ENCODE data around the gene KAT5. TPM values are rescaled to one million over a fixed set of nuclear protein-coding genes. Genes with fewer than 3 reads are reported as not detected.
"Not testable (repeated sequence)": the region's sequence is repeated elsewhere in the genome, so short reads cannot be mapped to it uniquely, and the experiment has no call there.

KAT5 gene
- total and polyA plus RNA-seq, 12 donors: 40.9 to 62.8 (median 45.9) TPM

- intact Hi-C loops (cut with DNase I): loop anchor here in 1 of 10 donors (10.0 kb wide), 1 partner anchor 50 kb away; no protein-coding TSS in a partner anchor
- no peaks in the 10 kb centered on the region for H3K27me3 ChIP-seq
- 72 to 83% methylated on average over 5 of the region's 5 CpGs for WGBS, 2 donors
- TF ChIP-seq, protein P1, sequence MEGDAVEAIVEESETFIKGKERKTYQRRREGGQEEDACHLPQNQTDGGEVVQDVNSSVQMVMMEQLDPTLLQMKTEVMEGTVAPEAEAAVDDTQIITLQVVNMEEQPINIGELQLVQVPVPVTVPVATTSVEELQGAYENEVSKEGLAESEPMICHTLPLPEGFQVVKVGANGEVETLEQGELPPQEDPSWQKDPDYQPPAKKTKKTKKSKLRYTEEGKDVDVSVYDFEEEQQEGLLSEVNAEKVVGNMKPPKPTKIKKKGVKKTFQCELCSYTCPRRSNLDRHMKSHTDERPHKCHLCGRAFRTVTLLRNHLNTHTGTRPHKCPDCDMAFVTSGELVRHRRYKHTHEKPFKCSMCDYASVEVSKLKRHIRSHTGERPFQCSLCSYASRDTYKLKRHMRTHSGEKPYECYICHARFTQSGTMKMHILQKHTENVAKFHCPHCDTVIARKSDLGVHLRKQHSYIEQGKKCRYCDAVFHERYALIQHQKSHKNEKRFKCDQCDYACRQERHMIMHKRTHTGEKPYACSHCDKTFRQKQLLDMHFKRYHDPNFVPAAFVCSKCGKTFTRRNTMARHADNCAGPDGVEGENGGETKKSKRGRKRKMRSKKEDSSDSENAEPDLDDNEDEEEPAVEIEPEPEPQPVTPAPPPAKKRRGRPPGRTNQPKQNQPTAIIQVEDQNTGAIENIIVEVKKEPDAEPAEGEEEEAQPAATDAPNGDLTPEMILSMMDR (IDR thresholded peaks at IDR 0.05): no peak
- H3K27ac ChIP-seq: no peak overlapping the region
- no peaks in the 10 kb centered on the region for H3K36me3 ChIP-seq
- H3K4me3 ChIP-seq: no peak overlapping the region
- peaks cover 0 to 4% (median 0%) of the 10 kb centered on the region in 9 donors for H3K4me1 ChIP-seq
- no peak for ATAC-seq
- H3K9me3 ChIP-seq: no peaks in the 10 kb centered on the region
- DNase-seq: no peak
These were observed 52.4 kb downstream of the KAT5 start for GRCh38 chr11:65764434-65764833.

- intact Hi-C loops (cut with DNase I): loop anchor here in 1 of 10 donors (10.0 kb wide), 1 partner anchor 48 kb away; no protein-coding TSS in a partner anchor
- Histone ChIP-seq H3K36me3 (no peaks in the 10 kb centered on the region), H3K27me3 (no peaks in the 10 kb centered on the region), H3K27ac (no peak overlapping the region), H3K4me1 (peaks cover 0 to 13% (median 0%) of the 10 kb centered on the region in 9 donors), H3K9me3 (no peaks in the 10 kb centered on the region), H3K4me3 (no peak overlapping the region)
- 73 to 75% methylated on average over 7 of the region's 7 CpGs for WGBS, 2 donors
- TF ChIP-seq, protein P1 (IDR thresholded peaks at IDR 0.05): no peak
- DNase-seq: no peak
- no peak for ATAC-seq
These were observed 54.5 kb downstream of the KAT5 start for GRCh38 chr11:65766535-65766934.

DNA sequence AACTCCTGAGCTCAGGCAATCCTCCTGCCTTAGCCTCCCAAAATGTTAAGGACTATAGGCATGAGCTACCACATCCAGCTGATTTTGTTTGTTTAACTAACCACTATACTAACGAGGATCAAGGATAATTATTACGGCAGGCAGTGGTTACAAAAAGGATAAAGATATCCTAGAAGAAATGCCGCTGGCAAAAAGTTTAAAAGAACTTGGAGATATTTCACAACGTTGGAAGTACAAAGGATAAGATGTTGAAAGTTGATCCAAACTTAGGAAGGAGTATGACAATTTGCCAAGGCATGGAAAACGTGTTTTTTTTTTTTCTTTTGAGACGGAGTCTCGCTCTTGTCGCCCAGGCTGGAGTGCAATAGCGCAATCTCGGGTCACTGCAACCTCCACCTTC is 55.4 kb downstream of the KAT5 start:
- Histone ChIP-seq H3K27me3 (no peaks in the 10 kb centered on the region), H3K36me3 (no peaks in the 10 kb centered on the region), H3K4me3 (no peak overlapping the region), H3K4me1 (peaks cover 0 to 13% (median 0%) of the 10 kb centered on the region in 9 donors), H3K9me3 (no peaks in the 10 kb centered on the region), H3K27ac (no peak overlapping the region)
- TF ChIP-seq, protein P1 (IDR thresholded peaks at IDR 0.05): no peak
- DNase-seq (no peak), ATAC-seq (no peak)
- WGBS, 2 donors: 81 to 82% methylated on average over 10 of the region's 10 CpGs
- intact Hi-C loops (cut with DNase I): loop anchor here in 1 of 10 donors (10.0 kb wide), 1 partner anchor 47 kb away; no protein-coding TSS in a partner anchor

- peaks cover 0 to 13% (median 0%) of the 10 kb centered on the region in 9 donors for H3K4me1 ChIP-seq
- DNase-seq, H3K9me3 ChIP-seq, H3K36me3 ChIP-seq, H3K27ac ChIP-seq, ATAC-seq, H3K4me3 ChIP-seq, H3K27me3 ChIP-seq: not testable (repeated sequence)
- 87% methylated on average over 5 of the region's 5 CpGs for WGBS, 2 donors
- intact Hi-C loops (cut with DNase I): loop anchor here in 1 of 10 donors (10.0 kb wide), 1 partner anchor 47 kb away; no protein-coding TSS in a partner anchor
These were observed 55.8 kb downstream of the KAT5 start for GRCh38 chr11:65767806-65768205.

Other genes starting within 250 kb of the KAT5 start
- 1,000 to 10,000 TPM; 4,742 to 8,462 (median 5,956) TPM for gene MALAT1, start 213.2 kb upstream of the KAT5 start, total RNA-seq
- gene MALAT1, start 213.2 kb upstream of the KAT5 start, polyA plus RNA-seq: 1,000 to 10,000 TPM in 1 of 2 donors, 100 to 1,000 TPM in 1; 205 to 8,339 TPM
- gene SCYL1, start 187.2 kb upstream of the KAT5 start, total RNA-seq: 10 to 100 TPM; 47.4 to 66.9 (median 55.6) TPM
- gene SCYL1, start 187.2 kb upstream of the KAT5 start, polyA plus RNA-seq: 100 to 1,000 TPM in 1 of 2 donors, 10 to 100 TPM in 1; 90.0 to 130 TPM
- 10 to 100 TPM; 54.4 to 92.5 (median 72.8) TPM for gene LTBP3, start 153.9 kb upstream of the KAT5 start, total RNA-seq
- 10 to 100 TPM; 42.7 to 79.7 TPM for gene LTBP3, start 153.9 kb upstream of the KAT5 start, polyA plus RNA-seq
- gene ZNRD2, start 141.8 kb upstream of the KAT5 start, total RNA-seq: 10 to 100 TPM; 23.7 to 44.0 (median 26.3) TPM
- gene ZNRD2, start 141.8 kb upstream of the KAT5 start, polyA plus RNA-seq: 10 to 100 TPM; 55.6 to 92.0 TPM
- 10 to 100 TPM; 21.2 to 54.9 (median 29.2) TPM for gene FAM89B, start 139.7 kb upstream of the KAT5 start, total RNA-seq
- 10 to 100 TPM; 42.0 to 55.7 TPM for gene FAM89B, start 139.7 kb upstream of the KAT5 start, polyA plus RNA-seq
- 100 to 1,000 TPM in 1 of 10 donors, 10 to 100 TPM in 9; 42.9 to 113 (median 53.9) TPM for gene EHBP1L1, start 136.2 kb upstream of the KAT5 start, total RNA-seq
- gene EHBP1L1, start 136.2 kb upstream of the KAT5 start, polyA plus RNA-seq: 10 to 100 TPM; 30.8 to 62.6 TPM
- gene KCNK7, start 116.5 kb upstream of the KAT5 start, total RNA-seq: 1 to 10 TPM in 2 of 10 donors, under 1 TPM in 6, not detected in 2; 0.22 to 1.5 (median 0.35) TPM
- 1 to 10 TPM in 1 of 2 donors, under 1 TPM in 1; 0.48 to 1.4 TPM for gene KCNK7, start 116.5 kb upstream of the KAT5 start, polyA plus RNA-seq
- 10 to 100 TPM; 23.1 to 45.6 (median 34.2) TPM for gene MAP3K11, start 98.0 kb upstream of the KAT5 start, total RNA-seq
- gene MAP3K11, start 98.0 kb upstream of the KAT5 start, polyA plus RNA-seq: 10 to 100 TPM; 32.5 to 69.9 TPM
- gene PCNX3, start 96.5 kb upstream of the KAT5 start, total RNA-seq: 10 to 100 TPM in 9 of 10 donors, 1 to 10 TPM in 1; 9.4 to 16.9 (median 11.7) TPM
- gene PCNX3, start 96.5 kb upstream of the KAT5 start, polyA plus RNA-seq: 10 to 100 TPM in 1 of 2 donors, 1 to 10 TPM in 1; 9.7 to 11.6 TPM
- 10 to 100 TPM; 11.8 to 39.7 (median 15.6) TPM for gene SIPA1, start 74.2 kb upstream of the KAT5 start, total RNA-seq
- gene SIPA1, start 74.2 kb upstream of the KAT5 start, polyA plus RNA-seq: 10 to 100 TPM; 32.6 to 85.9 TPM
- gene RELA, start 49.3 kb upstream of the KAT5 start, total RNA-seq: 10 to 100 TPM; 30.7 to 55.2 (median 40.0) TPM
- gene RELA, start 49.3 kb upstream of the KAT5 start, polyA plus RNA-seq: 10 to 100 TPM; 28.9 to 38.3 TPM
- 10 to 100 TPM; 34.1 to 75.6 (median 43.5) TPM for gene RNASEH2C, start 8.5 kb downstream of the KAT5 start, total RNA-seq
- 100 to 1,000 TPM in 1 of 2 donors, 10 to 100 TPM in 1; 60.3 to 123 TPM for gene RNASEH2C, start 8.5 kb downstream of the KAT5 start, polyA plus RNA-seq
- gene AP5B1, start 68.7 kb downstream of the KAT5 start, total RNA-seq: 10 to 100 TPM in 1 of 10 donors, 1 to 10 TPM in 9; 6.1 to 12.8 (median 7.4) TPM
- 1 to 10 TPM; 5.0 to 5.1 TPM for gene AP5B1, start 68.7 kb downstream of the KAT5 start, polyA plus RNA-seq
- not detected for gene OVOL1, start 74.8 kb downstream of the KAT5 start, total RNA-seq
- not detected for gene OVOL1, start 74.8 kb downstream of the KAT5 start, polyA plus RNA-seq
- gene SNX32, start 121.7 kb downstream of the KAT5 start, total RNA-seq: under 1 TPM in 5 of 10 donors, not detected in 5; 0.13 to 0.32 (median 0.21) TPM
- under 1 TPM; 0.51 to 0.58 TPM for gene SNX32, start 121.7 kb downstream of the KAT5 start, polyA plus RNA-seq
- gene CFL1, start 145.9 kb downstream of the KAT5 start, total RNA-seq: 100 to 1,000 TPM; 281 to 672 (median 320) TPM
- 100 to 1,000 TPM; 159 to 962 TPM for gene CFL1, start 145.9 kb downstream of the KAT5 start, polyA plus RNA-seq
- gene MUS81, start 148.2 kb downstream of the KAT5 start, total RNA-seq: 10 to 100 TPM; 20.3 to 38.8 (median 27.0) TPM
- 100 to 1,000 TPM in 1 of 2 donors, 10 to 100 TPM in 1; 54.4 to 111 TPM for gene MUS81, start 148.2 kb downstream of the KAT5 start, polyA plus RNA-seq
- gene EFEMP2, start 160.5 kb downstream of the KAT5 start, total RNA-seq: 100 to 1,000 TPM in 3 of 10 donors, 10 to 100 TPM in 7; 79.4 to 112 (median 89.6) TPM
- 100 to 1,000 TPM in 1 of 2 donors, 10 to 100 TPM in 1; 54.8 to 133 TPM for gene EFEMP2, start 160.5 kb downstream of the KAT5 start, polyA plus RNA-seq
- gene CTSW, start 167.6 kb downstream of the KAT5 start, total RNA-seq: 1 to 10 TPM in 2 of 10 donors, under 1 TPM in 7, not detected in 1; 0.20 to 7.9 (median 0.55) TPM
- under 1 TPM; 0.17 to 0.88 TPM for gene CTSW, start 167.6 kb downstream of the KAT5 start, polyA plus RNA-seq
- 10 to 100 TPM; 46.3 to 63.2 (median 49.9) TPM for gene FIBP, start 176.2 kb downstream of the KAT5 start, total RNA-seq
- 10 to 100 TPM; 44.0 to 88.4 TPM for gene FIBP, start 176.2 kb downstream of the KAT5 start, polyA plus RNA-seq
- 10 to 100 TPM; 22.1 to 48.9 (median 34.4) TPM for gene CCDC85B, start 178.4 kb downstream of the KAT5 start, total RNA-seq
- 10 to 100 TPM; 66.3 to 69.4 TPM for gene CCDC85B, start 178.4 kb downstream of the KAT5 start, polyA plus RNA-seq
- gene FOSL1, start 188.1 kb downstream of the KAT5 start, total RNA-seq: 1 to 10 TPM in 6 of 10 donors, under 1 TPM in 2, not detected in 2; 0.31 to 8.1 (median 2.6) TPM
- gene FOSL1, start 188.1 kb downstream of the KAT5 start, polyA plus RNA-seq: 10 to 100 TPM in 1 of 2 donors, 1 to 10 TPM in 1; 2.0 to 32.8 TPM
- 10 to 100 TPM; 35.7 to 49.2 (median 40.9) TPM for gene C11orf68, start 206.8 kb downstream of the KAT5 start, total RNA-seq
- gene C11orf68, start 206.8 kb downstream of the KAT5 start, polyA plus RNA-seq: 10 to 100 TPM; 38.2 to 44.7 TPM
- gene DRAP1, start 207.2 kb downstream of the KAT5 start, total RNA-seq: 100 to 1,000 TPM in 3 of 10 donors, 10 to 100 TPM in 7; 69.4 to 115 (median 93.8) TPM
- gene DRAP1, start 207.2 kb downstream of the KAT5 start, polyA plus RNA-seq: 100 to 1,000 TPM; 177 to 210 TPM
- gene TSGA10IP, start 233.2 kb downstream of the KAT5 start, total RNA-seq: not detected
- under 1 TPM in 1 of 2 donors, not detected in 1; 0.01 TPM for gene TSGA10IP, start 233.2 kb downstream of the KAT5 start, polyA plus RNA-seq
- 10 to 100 TPM; 26.2 to 40.1 (median 32.5) TPM for gene SART1, start 249.5 kb downstream of the KAT5 start, total RNA-seq
- gene SART1, start 249.5 kb downstream of the KAT5 start, polyA plus RNA-seq: 100 to 1,000 TPM in 1 of 2 donors, 10 to 100 TPM in 1; 52.0 to 160 TPM